H1 (cell line): ENCODE measurements around the gene KCNT1. TPM values are rescaled to one million over a fixed set of nuclear protein-coding genes. Genes with fewer than 3 reads are reported as not detected.

Experiments used
- CBX8 ChIP-seq: fragments of 300-800, 300-1000 bp; sonication (generic); IDR thresholded peaks from 2 replicates; pipeline ENCODE4 v1.7.1; 2016; ENCODE audit warnings: low read depth, low read length, borderline replicate concordance
- CHD7 ChIP-seq: fragments of 300-600 bp; sonication (generic); IDR thresholded peaks from 2 replicates; pipeline ENCODE4 v1.7.1; 2012; ENCODE audit warnings: low read length, moderate library complexity, mild to moderate bottlenecking, inconsistent platforms; ENCODE audit not compliant: insufficient replicate concordance
- CTBP2 ChIP-seq: IDR thresholded peaks from 2 replicates; pipeline ENCODE4 v1.7.0; 2011; ENCODE audit warnings: borderline replicate concordance, mild to moderate bottlenecking, moderate library complexity, mixed read lengths, low read length; ENCODE audit not compliant: insufficient read depth, insufficient read length
- GTF2F1 ChIP-seq: IDR thresholded peaks from 2 replicates; pipeline ENCODE4 v1.6.1; 2012; ENCODE audit warnings: low read depth, low read length, improper control_type of control experiment, borderline replicate concordance
- HDAC2 ChIP-seq, 2 experiments: fragments of 300-600 bp in 1 of 2; sonication (generic) in 1 of 2; IDR thresholded peaks; 2 replicates each; pipeline ENCODE4 v1.6.1; 2011 to 2012; ENCODE audit warnings: low read depth in 2 of 2, low read length in 2 of 2, mild to moderate bottlenecking in 2 of 2, moderate library complexity in 2 of 2, borderline replicate concordance in 1 of 2, inconsistent platforms in 1 of 2
- POLR2A ChIP-seq, 2 experiments: IDR thresholded peaks; 1 replicate in 1 of 2; 2 replicates in 1 of 2; pipeline ENCODE4 v1.6.1; 2011; ENCODE audit warnings: low read depth in 2 of 2, low read length in 2 of 2, mild to moderate bottlenecking in 2 of 2; ENCODE audit errors: control extremely low read depth in 1 of 2
- TAF1 ChIP-seq: IDR thresholded peaks from 2 replicates; pipeline ENCODE4 v1.6.1; 2011; ENCODE audit warnings: mild to moderate bottlenecking, low read depth, low read length
- polyA plus RNA-seq, 7 experiments: library from polyadenylated mRNA; depleted of rRNA in 3 of 7; stranded (reverse) in 5 of 7; unstranded in 2 of 7; fragments of >200 nt in 5 of 7; fragments of 200-250 nt in 2 of 7; gene quantifications; 1 replicate in 5 of 7; 2 replicates in 1 of 7; 4 replicates in 1 of 7; pipeline versions ENCODE4 v1.2.1 to v1.2.3, GENCODE V29; 2011 to 2013; ENCODE audit warnings: missing spikeins in 2 of 7, mixed read lengths in 2 of 7
- total RNA-seq: library from RNA; stranded (reverse); fragmentation: NEBNext Ultra II Directional; extraction: Animal tissue kit (Norgen Biotek cat#: 25700); gene quantifications from 2 replicates; pipeline ENCODE4 v1.2.1, GENCODE V29; 2021

KCNT1 gene
- total and polyA plus RNA-seq, 2 of the 8 experiments (the other 6 are each of a cell fraction or from before 2014, with no cell fraction given), result 0.13 to 0.20 TPM

GRCh38 chr9:135813671-135814290, 111.8 kb downstream of the KCNT1 start (continued):
- TF ChIP-seq HDAC2 (IDR thresholded peaks at IDR 0.05; ENCODE audit: borderline replicate concordance in 1 of 2, low read depth in 2 of 2, low read length in 2 of 2) (no peak), CHD7 (no peak), CTBP2 (no peak), CBX8 (no peak), GTF2F1 (no peak), POLR2A (IDR thresholded peaks at IDR 0.05; ENCODE audit: control extremely low read depth in 1 of 2, low read depth in 2 of 2, low read length in 2 of 2) (no peak), TAF1 (no peak)
